Liver (tissue), 3 donors: ENCODE data around the gene XPNPEP1.

Experiments used
- ATF3 ChIP-seq: IDR thresholded peaks from 2 replicates; pipeline ENCODE4 v1.6.1; 2016; ENCODE audit warnings: antibody characterized with exemption
- FOXA1 ChIP-seq: IDR thresholded peaks from 2 replicates; pipeline ENCODE4 v1.6.1; 2016; ENCODE audit warnings: antibody characterized with exemption
- GABPA ChIP-seq, 2 donors: IDR thresholded peaks in 1 of 2; conservative IDR thresholded peaks in 1 of 2; 2 replicates each; pipeline ENCODE4 v1.6.1; 2016; ENCODE audit warnings: antibody characterized with exemption in 2 of 2, mild to moderate bottlenecking in 1 of 2, moderate library complexity in 1 of 2
- JUND ChIP-seq, 2 donors: IDR thresholded peaks; 2 replicates each; pipeline ENCODE4 v1.6.1; 2016; ENCODE audit warnings: antibody characterized with exemption in 2 of 2
- RAD21 ChIP-seq, 2 donors: IDR thresholded peaks; 2 replicates each; pipeline ENCODE4 v1.6.1; 2016; ENCODE audit warnings: antibody characterized with exemption in 2 of 2, mild to moderate bottlenecking in 2 of 2
- RXRA ChIP-seq, 2 donors: IDR thresholded peaks; 2 replicates each; pipeline ENCODE4 v1.6.1; 2017 to 2018; ENCODE audit warnings: antibody characterized with exemption in 2 of 2, mild to moderate bottlenecking in 1 of 2
- SP1 ChIP-seq: IDR thresholded peaks from 2 replicates; pipeline ENCODE4 v1.6.1; 2018; ENCODE audit warnings: antibody characterized with exemption, mild to moderate bottlenecking
- TAF1 ChIP-seq: conservative IDR thresholded peaks from 2 replicates; pipeline ENCODE4 v1.6.1; 2016; ENCODE audit warnings: antibody characterized with exemption, mild to moderate bottlenecking
- YY1 ChIP-seq: IDR thresholded peaks from 2 replicates; pipeline ENCODE4 v1.6.1; 2016; ENCODE audit warnings: antibody characterized with exemption, mild to moderate bottlenecking
- TF ChIP-seq, protein P1 (sequence below): fragments of 150-350 bp; IDR thresholded peaks from 2 replicates; pipeline ENCODE4 v1.5.1; 2017; ENCODE audit warnings: improper control_type of control experiment, low read depth, low read length; ENCODE audit not compliant: missing input control
- TF ChIP-seq, protein P2 (sequence below): IDR thresholded peaks from 2 replicates; pipeline ENCODE4 v1.6.1; 2016; ENCODE audit warnings: antibody characterized with exemption, mild to moderate bottlenecking
- TF ChIP-seq, protein P3 (sequence below): IDR thresholded peaks from 2 replicates; pipeline ENCODE4 v1.6.1; 2016; ENCODE audit warnings: antibody characterized with exemption
- TF ChIP-seq, protein P4 (sequence below): IDR thresholded peaks from 2 replicates; pipeline ENCODE4 v1.6.1; 2016; ENCODE audit warnings: antibody characterized with exemption
- donor health status: healthy.
- donor health status: healthy.

DNA sequence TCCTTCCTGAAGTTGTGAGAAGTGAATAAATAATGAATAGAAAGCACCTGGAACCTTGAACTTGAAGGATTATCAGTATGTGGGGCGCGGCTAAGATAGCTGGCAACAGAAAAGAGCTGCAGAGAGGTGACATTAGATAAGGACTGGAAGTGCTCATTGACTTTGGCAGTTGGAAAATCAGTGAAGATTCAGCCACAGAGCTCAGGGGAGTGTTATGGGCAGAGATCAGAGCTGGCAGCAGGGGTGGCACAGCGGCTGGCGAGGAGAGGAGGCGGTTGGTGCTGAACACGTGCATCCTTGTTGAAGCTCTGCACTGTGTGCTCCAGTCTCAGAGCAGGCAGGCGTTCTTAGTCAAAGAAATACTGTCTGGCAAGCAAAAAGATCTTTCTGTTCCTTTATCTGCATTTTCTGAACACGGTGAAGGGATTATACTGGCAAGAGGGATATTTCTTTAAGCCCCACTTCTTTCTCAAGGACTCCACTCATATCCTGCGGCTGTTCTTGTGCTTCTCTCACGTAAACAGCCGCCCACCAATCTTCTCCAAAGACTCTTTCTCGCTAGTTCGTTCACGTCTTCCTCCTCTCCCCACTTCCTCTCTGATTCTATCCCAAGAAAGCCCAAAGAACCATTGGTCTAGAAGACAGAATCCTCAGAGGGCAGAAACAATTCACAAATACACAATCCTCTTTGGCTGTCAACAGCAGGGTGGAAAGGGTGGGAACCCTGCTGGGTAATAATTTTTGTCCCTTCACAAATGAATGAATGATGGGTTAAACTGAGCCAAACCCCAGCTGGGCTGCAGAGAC is 45.8 kb upstream of the XPNPEP1 start:
- TF ChIP-seq, protein P1, sequence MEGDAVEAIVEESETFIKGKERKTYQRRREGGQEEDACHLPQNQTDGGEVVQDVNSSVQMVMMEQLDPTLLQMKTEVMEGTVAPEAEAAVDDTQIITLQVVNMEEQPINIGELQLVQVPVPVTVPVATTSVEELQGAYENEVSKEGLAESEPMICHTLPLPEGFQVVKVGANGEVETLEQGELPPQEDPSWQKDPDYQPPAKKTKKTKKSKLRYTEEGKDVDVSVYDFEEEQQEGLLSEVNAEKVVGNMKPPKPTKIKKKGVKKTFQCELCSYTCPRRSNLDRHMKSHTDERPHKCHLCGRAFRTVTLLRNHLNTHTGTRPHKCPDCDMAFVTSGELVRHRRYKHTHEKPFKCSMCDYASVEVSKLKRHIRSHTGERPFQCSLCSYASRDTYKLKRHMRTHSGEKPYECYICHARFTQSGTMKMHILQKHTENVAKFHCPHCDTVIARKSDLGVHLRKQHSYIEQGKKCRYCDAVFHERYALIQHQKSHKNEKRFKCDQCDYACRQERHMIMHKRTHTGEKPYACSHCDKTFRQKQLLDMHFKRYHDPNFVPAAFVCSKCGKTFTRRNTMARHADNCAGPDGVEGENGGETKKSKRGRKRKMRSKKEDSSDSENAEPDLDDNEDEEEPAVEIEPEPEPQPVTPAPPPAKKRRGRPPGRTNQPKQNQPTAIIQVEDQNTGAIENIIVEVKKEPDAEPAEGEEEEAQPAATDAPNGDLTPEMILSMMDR: no peak
- TF ChIP-seq, protein P2, sequence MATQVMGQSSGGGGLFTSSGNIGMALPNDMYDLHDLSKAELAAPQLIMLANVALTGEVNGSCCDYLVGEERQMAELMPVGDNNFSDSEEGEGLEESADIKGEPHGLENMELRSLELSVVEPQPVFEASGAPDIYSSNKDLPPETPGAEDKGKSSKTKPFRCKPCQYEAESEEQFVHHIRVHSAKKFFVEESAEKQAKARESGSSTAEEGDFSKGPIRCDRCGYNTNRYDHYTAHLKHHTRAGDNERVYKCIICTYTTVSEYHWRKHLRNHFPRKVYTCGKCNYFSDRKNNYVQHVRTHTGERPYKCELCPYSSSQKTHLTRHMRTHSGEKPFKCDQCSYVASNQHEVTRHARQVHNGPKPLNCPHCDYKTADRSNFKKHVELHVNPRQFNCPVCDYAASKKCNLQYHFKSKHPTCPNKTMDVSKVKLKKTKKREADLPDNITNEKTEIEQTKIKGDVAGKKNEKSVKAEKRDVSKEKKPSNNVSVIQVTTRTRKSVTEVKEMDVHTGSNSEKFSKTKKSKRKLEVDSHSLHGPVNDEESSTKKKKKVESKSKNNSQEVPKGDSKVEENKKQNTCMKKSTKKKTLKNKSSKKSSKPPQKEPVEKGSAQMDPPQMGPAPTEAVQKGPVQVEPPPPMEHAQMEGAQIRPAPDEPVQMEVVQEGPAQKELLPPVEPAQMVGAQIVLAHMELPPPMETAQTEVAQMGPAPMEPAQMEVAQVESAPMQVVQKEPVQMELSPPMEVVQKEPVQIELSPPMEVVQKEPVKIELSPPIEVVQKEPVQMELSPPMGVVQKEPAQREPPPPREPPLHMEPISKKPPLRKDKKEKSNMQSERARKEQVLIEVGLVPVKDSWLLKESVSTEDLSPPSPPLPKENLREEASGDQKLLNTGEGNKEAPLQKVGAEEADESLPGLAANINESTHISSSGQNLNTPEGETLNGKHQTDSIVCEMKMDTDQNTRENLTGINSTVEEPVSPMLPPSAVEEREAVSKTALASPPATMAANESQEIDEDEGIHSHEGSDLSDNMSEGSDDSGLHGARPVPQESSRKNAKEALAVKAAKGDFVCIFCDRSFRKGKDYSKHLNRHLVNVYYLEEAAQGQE: no peak
- TF ChIP-seq, protein P3, sequence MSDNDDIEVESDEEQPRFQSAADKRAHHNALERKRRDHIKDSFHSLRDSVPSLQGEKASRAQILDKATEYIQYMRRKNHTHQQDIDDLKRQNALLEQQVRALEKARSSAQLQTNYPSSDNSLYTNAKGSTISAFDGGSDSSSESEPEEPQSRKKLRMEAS: no peak
- TF ChIP-seq JUND (IDR thresholded peaks at IDR 0.05) (no peak), GABPA (IDR thresholded peaks at IDR 0.05 in 1 of 2, conservative IDR thresholded peaks at IDR 0.05 in 1 of 2) (no peak), YY1 (no peak), SP1 (no peak), RXRA (IDR thresholded peaks at IDR 0.05) (no peak), ATF3 (no peak), RAD21 (IDR thresholded peaks at IDR 0.05) (no peak), TAF1 (no peak), FOXA1 (no peak)
- TF ChIP-seq, protein P4, sequence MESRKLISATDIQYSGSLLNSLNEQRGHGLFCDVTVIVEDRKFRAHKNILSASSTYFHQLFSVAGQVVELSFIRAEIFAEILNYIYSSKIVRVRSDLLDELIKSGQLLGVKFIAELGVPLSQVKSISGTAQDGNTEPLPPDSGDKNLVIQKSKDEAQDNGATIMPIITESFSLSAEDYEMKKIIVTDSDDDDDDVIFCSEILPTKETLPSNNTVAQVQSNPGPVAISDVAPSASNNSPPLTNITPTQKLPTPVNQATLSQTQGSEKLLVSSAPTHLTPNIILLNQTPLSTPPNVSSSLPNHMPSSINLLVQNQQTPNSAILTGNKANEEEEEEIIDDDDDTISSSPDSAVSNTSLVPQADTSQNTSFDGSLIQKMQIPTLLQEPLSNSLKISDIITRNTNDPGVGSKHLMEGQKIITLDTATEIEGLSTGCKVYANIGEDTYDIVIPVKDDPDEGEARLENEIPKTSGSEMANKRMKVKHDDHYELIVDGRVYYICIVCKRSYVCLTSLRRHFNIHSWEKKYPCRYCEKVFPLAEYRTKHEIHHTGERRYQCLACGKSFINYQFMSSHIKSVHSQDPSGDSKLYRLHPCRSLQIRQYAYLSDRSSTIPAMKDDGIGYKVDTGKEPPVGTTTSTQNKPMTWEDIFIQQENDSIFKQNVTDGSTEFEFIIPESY: no peak
